Endothelial cell of umbilical vein (primary cell): Measurements from ENCODE around the gene TRPV6. TPM values are rescaled to one million over a fixed set of nuclear protein-coding genes. Genes with fewer than 3 reads are reported as not detected.

Experiments
- BruUV-seq: library from RNA; stranded (reverse); fragments of 400-500 nt; replicated peaks from 2 replicates; lab custom pipeline; 2021; lab: Mats Ljungman, UMichigan
- CTCF ChIA-PET: fragments of 300-600, 350-600 bp; sonication (Branson Sonifier 250); formaldehyde crosslinking; loops from one replicate; lab custom pipeline; 2021; ENCODE audit warnings: antibody characterized with exemption, inconsistent platforms; lab: Charles Lee
- POLR2A ChIA-PET: fragments of 300-600, 350-600 bp; sonication (Branson Sonifier 250); formaldehyde crosslinking; loops from one replicate; lab custom pipeline; 2021; ENCODE audit warnings: antibody characterized with exemption, inconsistent platforms; lab: Charles Lee
- DNase-seq: peaks from one replicate; pipeline ENCODE4 v3.0.0-alpha.2; 2011; ENCODE audit warnings: low read depth, low spot score
- FAIRE-seq: peaks from 2 replicates; lab custom pipeline; 2011; peaks lifted over from hg19 to GRCh38; lab: Jason Lieb, UNC
- H2AFZ ChIP-seq: 2 replicates; pipeline ENCODE4 v1.6.0; 2012; ENCODE audit warnings: low read depth, low read length, control low read depth, inconsistent platforms
- H3K27ac ChIP-seq: 2 replicates; pipeline ENCODE4 v1.5.1; 2011; ENCODE audit warnings: low read depth, mild to moderate bottlenecking, control low read depth, low read length, moderate library complexity; ENCODE audit not compliant: insufficient read depth
- H3K27me3 ChIP-seq, 2 experiments: 2 replicates each; pipeline versions ENCODE4 v1.6.0 to v1.6.1; 2011; ENCODE audit warnings: low read length in 2 of 2, mixed read lengths in 1 of 2; ENCODE audit not compliant: control insufficient read depth in 2 of 2, insufficient read depth in 2 of 2
- H3K36me3 ChIP-seq, 2 experiments: 2 replicates in 1 of 2; 3 replicates in 1 of 2; pipeline ENCODE4 v1.5.1; 2011; ENCODE audit warnings: low read length in 2 of 2, mild to moderate bottlenecking in 1 of 2, moderate library complexity in 1 of 2; ENCODE audit not compliant: control insufficient read depth in 2 of 2, insufficient read depth in 2 of 2; ENCODE audit errors: extremely low read depth in 1 of 2
- H3K4me1 ChIP-seq: 3 replicates; pipeline ENCODE4 v1.5.1; 2011; ENCODE audit warnings: mild to moderate bottlenecking, low read length; ENCODE audit not compliant: control insufficient read depth, insufficient read depth; ENCODE audit errors: extremely low read depth
- H3K4me2 ChIP-seq: 2 replicates; pipeline ENCODE4 v1.6.1; 2011; ENCODE audit warnings: low read length, control low read depth, mixed read lengths; ENCODE audit not compliant: insufficient read depth
- H3K4me3 ChIP-seq, 3 experiments: fragments of 200-600 bp in 1 of 3; sonication (generic), shearing (Covaris generic) in 1 of 3; replicated peaks in 1 of 3; 2 replicates each; pipeline ENCODE4 v1.5.1; 2011 to 2016; ENCODE audit warnings: control low read depth in 3 of 3, low read length in 3 of 3, mild to moderate bottlenecking in 2 of 3, inconsistent platforms in 1 of 3, low read depth in 1 of 3, moderate library complexity in 1 of 3; ENCODE audit not compliant: insufficient read depth in 1 of 3
- H3K79me2 ChIP-seq: 2 replicates; pipeline ENCODE4 v1.6.0; 2012; ENCODE audit warnings: low read length, inconsistent platforms; ENCODE audit not compliant: control insufficient read depth, insufficient read depth
- H3K9ac ChIP-seq: replicated peaks from 2 replicates; pipeline ENCODE3; 2011; ENCODE audit warnings: low read length, control low read depth; ENCODE audit not compliant: insufficient read depth; ENCODE audit errors: extremely low read depth
- H3K9me1 ChIP-seq: replicated peaks from 3 replicates; pipeline ENCODE4 v1.6.0; 2011; ENCODE audit warnings: mild to moderate bottlenecking, low read length; ENCODE audit not compliant: control insufficient read depth, insufficient read depth; ENCODE audit errors: extremely low read depth
- H3K9me3 ChIP-seq: replicated peaks from 2 replicates; pipeline ENCODE4 v1.5.1; 2012; ENCODE audit warnings: low read length, inconsistent platforms; ENCODE audit not compliant: control insufficient read depth, insufficient read depth
- H4K20me1 ChIP-seq: replicated peaks from 2 replicates; pipeline ENCODE3; 2011; ENCODE audit warnings: mild to moderate bottlenecking, low read length; ENCODE audit not compliant: control insufficient read depth, insufficient read depth; ENCODE audit errors: extremely low read depth
- EZH2 ChIP-seq: IDR thresholded peaks from 2 replicates; pipeline ENCODE4 v1.6.1; 2012; ENCODE audit warnings: borderline replicate concordance, low read depth, mild to moderate bottlenecking, moderate library complexity, low read length, inconsistent platforms; ENCODE audit not compliant: severe bottlenecking
- FOS ChIP-seq: IDR thresholded peaks from 2 replicates; pipeline ENCODE4 v1.6.1; 2011; ENCODE audit warnings: mild to moderate bottlenecking, low read length, moderate library complexity, borderline replicate concordance; ENCODE audit not compliant: insufficient read depth
- GATA2 ChIP-seq: IDR thresholded peaks from 2 replicates; pipeline ENCODE4 v1.7.0; 2011; ENCODE audit warnings: low read depth, mild to moderate bottlenecking, moderate library complexity, mixed read lengths, low read length; ENCODE audit not compliant: insufficient read length, insufficient read depth
- JUN ChIP-seq: IDR thresholded peaks from 2 replicates; pipeline ENCODE4 v1.6.1; 2011; ENCODE audit warnings: borderline replicate concordance, low read depth; ENCODE audit not compliant: insufficient read length, insufficient read depth
- MYC ChIP-seq: IDR thresholded peaks from one replicate; pipeline ENCODE4 v1.6.1; 2011; ENCODE audit warnings: mild to moderate bottlenecking, low read depth, low read length
- POLR2A ChIP-seq: IDR thresholded peaks from 2 replicates; pipeline ENCODE4 v1.6.1; 2012; ENCODE audit warnings: low read depth, mild to moderate bottlenecking, control low read depth, low read length
- POLR2AphosphoS5 ChIP-seq: IDR thresholded peaks from 2 replicates; pipeline ENCODE4 v1.6.1; 2012; ENCODE audit warnings: low read depth, mild to moderate bottlenecking, control low read depth, low read length, moderate library complexity; ENCODE audit not compliant: insufficient read depth
- dilution Hi-C: fragments of 300-500 bp; cut with MboI; formaldehyde crosslinking; loops from one replicate; pipeline ENCODE4 v1.15.0; 2019; ENCODE audit warnings: low sequenced_read_pairs; ENCODE audit not compliant: extremely low pct_ligation_motif_present
- intact Hi-C: fragments of 100-400 bp; cut with micrococcal nuclease; formaldehyde crosslinking; loops from one replicate; pipeline ENCODE4 v1.10.0; 2022
- polyA plus RNA-seq, 4 experiments: library from polyadenylated mRNA; depleted of rRNA in 3 of 4; stranded (reverse) in 3 of 4; unstranded in 1 of 4; fragments of >200 nt; gene quantifications; 2 replicates each; pipeline versions ENCODE4 v1.2.1 to v1.2.3, GENCODE V29; 2011 to 2012; ENCODE audit warnings: missing spikeins in 1 of 4
- total RNA-seq: library from RNA; stranded (reverse); gene quantifications from 2 replicates; pipeline ENCODE4 v1.2.3, GENCODE V29; 2021
- TF ChIP-seq, protein P1 (sequence below), 2 donors: IDR thresholded peaks; 1 replicate in 1 of 2; 2 replicates in 1 of 2; pipeline ENCODE4 v1.5.1; 2011; ENCODE audit warnings: low read length in 2 of 2, mild to moderate bottlenecking in 2 of 2, moderate library complexity in 2 of 2, control low read depth in 1 of 2, inconsistent platforms in 1 of 2, low read depth in 1 of 2; ENCODE audit not compliant: insufficient read depth in 1 of 2; ENCODE audit errors: extremely low read depth in 1 of 2
- TF ChIP-seq, protein P2 (sequence below): IDR thresholded peaks from 2 replicates; pipeline ENCODE4 v1.6.1; 2011; ENCODE audit not compliant: insufficient read depth, insufficient read length

Gene TRPV6
- total and polyA plus RNA-seq, 2 donors (not counting 3 experiments of a cell fraction or from before 2014, with no cell fraction given): not detected

DNA sequence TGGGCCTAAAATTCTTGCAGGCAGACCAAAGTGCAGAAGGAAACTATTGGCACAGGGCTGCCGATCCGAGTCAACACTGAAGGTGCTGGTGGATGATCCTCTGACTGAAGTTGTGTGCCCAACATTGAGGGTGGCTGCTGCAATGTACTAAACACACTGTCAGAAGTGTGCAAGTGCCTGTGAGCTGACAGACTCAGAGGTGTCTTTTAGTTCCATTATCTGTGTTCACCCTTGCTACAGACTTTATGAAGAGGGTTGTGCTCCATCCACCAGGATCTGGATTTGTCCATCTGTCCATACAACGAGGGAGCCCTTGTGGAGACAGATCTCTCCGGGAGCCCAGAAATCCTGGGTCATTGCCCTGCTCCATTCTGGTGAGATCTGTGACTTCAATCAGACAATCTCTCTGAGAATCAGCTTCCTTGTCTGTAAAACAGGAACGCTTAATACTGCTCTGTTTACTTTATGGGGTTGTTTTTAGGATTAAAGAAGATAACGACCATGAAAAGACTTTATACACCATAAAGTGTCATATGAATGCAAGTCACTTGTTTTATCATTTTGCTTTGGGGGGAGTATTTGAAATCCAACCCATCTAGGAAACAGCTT is 9.5 kb upstream of the TRPV6 start:
- POLR2A ChIA-PET: no interaction called here
- Histone ChIP-seq H3K36me3 (no peaks in the 10 kb centered on the region), H3K9ac (no peak overlapping the region), H3K9me1 (no peaks in the 10 kb centered on the region), H3K9me3 (no peaks in the 10 kb centered on the region), H3K27ac (no peak overlapping the region), H3K4me3 (no peak overlapping the region), H3K79me2 (no peaks in the 10 kb centered on the region), H4K20me1 (no peaks in the 10 kb centered on the region), H3K4me1 (no peaks in the 10 kb centered on the region), H2AFZ (no peak overlapping the region), H3K27me3 (peaks cover 0 to 2% of the 10 kb centered on the region in 2 experiments), H3K4me2 (no peak overlapping the region)
- TF ChIP-seq POLR2A (no peak), JUN (no peak), GATA2 (no peak), EZH2 (no peak), POLR2AphosphoS5 (no peak), MYC (no peak), FOS (no peak)
- TF ChIP-seq, protein P1, sequence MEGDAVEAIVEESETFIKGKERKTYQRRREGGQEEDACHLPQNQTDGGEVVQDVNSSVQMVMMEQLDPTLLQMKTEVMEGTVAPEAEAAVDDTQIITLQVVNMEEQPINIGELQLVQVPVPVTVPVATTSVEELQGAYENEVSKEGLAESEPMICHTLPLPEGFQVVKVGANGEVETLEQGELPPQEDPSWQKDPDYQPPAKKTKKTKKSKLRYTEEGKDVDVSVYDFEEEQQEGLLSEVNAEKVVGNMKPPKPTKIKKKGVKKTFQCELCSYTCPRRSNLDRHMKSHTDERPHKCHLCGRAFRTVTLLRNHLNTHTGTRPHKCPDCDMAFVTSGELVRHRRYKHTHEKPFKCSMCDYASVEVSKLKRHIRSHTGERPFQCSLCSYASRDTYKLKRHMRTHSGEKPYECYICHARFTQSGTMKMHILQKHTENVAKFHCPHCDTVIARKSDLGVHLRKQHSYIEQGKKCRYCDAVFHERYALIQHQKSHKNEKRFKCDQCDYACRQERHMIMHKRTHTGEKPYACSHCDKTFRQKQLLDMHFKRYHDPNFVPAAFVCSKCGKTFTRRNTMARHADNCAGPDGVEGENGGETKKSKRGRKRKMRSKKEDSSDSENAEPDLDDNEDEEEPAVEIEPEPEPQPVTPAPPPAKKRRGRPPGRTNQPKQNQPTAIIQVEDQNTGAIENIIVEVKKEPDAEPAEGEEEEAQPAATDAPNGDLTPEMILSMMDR (IDR thresholded peaks at IDR 0.05; ENCODE audit: extremely low read depth in 1 of 2, insufficient read depth in 1 of 2, low read depth in 1 of 2, low read length in 2 of 2): no peak
- TF ChIP-seq, protein P2, sequence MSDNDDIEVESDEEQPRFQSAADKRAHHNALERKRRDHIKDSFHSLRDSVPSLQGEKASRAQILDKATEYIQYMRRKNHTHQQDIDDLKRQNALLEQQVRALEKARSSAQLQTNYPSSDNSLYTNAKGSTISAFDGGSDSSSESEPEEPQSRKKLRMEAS: no peak
- no TSS peak for BruUV-seq
- DNase-seq (no peak), FAIRE-seq (no peak)
- CTCF ChIA-PET: interaction anchor here (1.0 to 1.4 kb wide), 4 partner anchors 9 to 320 kb away, joined by 3 to 10 read pairs (median 4); no protein-coding TSS in a partner anchor
- dilution Hi-C loops (no loop called here), intact Hi-C loops (no loop called here)
